Stimulated activated naive CD8-positive, alpha-beta T cell treated with anti-CD3 and anti-CD28 coated beads, Interleukin-15, Interleukin-2, amounts not matched to agents 100 ng/mL and 50 ng/mL, for 24 hours (primary cell): ENCODE data around the gene ALDH1A2.
"Not testable (repeated sequence)": the region's sequence is repeated elsewhere in the genome, so short reads cannot be mapped to it uniquely, and the experiment has no call there.

Experiments
- H3K27ac Mint-ChIP-seq: one replicate; pipeline ENCODE4 v1.8.0; 2021; ENCODE audit warnings: mild to moderate bottlenecking, mixed read lengths
- H3K27me3 Mint-ChIP-seq: one replicate; pipeline ENCODE4 v1.8.0; 2021; ENCODE audit warnings: mixed read lengths
- H3K36me3 Mint-ChIP-seq: one replicate; pipeline ENCODE4 v1.8.0; 2021; ENCODE audit warnings: low read depth, mixed read lengths
- H3K4me1 Mint-ChIP-seq: one replicate; pipeline ENCODE4 v1.8.0; 2021; ENCODE audit warnings: low read depth, mixed read lengths
- H3K4me3 Mint-ChIP-seq: one replicate; pipeline ENCODE4 v1.8.0; 2021; ENCODE audit warnings: mild to moderate bottlenecking, mixed read lengths
- H3K9me3 Mint-ChIP-seq: one replicate; pipeline ENCODE4 v1.8.0; 2021; ENCODE audit warnings: mixed read lengths

The ALDH1A2 gene

DNA sequence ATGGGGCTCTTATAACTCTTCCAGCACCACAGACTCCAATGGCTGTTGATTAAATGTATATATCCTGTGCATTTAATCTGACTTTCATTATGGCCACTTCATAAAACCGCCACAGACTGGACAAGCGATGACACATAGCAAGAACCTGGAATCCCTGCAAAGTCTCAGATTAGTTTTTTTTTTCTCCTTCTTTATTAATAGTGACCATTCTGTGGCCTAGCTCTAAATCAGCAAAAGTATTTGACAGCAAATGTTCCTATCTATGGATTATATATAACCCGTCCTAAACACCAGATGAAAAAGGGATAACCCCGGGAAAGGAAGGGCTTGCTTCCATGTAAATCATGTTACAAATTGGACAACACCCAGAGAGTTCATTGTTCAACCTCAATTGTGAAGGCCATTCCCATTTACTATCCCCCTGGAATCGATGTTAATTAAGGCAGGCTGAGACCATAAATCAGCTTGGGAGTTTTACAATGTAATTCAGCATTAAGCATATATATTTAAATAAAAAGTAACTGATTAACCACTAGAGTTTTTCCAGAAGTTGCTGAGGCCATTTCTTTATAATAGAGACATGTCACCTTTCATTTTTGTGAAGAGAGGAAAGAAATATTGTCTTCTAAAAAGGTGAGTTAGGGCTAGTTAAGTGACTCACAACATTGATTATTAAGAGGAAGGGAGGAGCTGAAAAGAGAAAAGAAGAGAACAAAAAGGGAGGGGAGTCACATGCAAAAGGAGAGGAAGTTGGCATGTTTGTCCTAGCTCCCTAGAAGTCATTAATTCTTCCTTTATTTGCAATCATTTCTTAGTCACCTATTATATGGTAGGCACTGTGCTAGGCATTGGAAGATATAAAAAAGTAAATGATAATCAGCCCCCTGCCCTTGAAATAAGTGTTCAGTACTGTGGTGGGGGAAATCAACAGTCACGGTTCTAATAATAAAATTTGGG, 26.2 kb downstream of the ALDH1A2 start:
- no peaks in the 10 kb centered on the region for H3K36me3 Mint-ChIP-seq
- H3K27ac Mint-ChIP-seq, result no peak overlapping the region
- no peaks in the 10 kb centered on the region for H3K4me1 Mint-ChIP-seq
- H3K27me3 Mint-ChIP-seq, result peaks cover 43% of the 10 kb centered on the region
- no peaks in the 10 kb centered on the region for H3K9me3 Mint-ChIP-seq
- H3K4me3 Mint-ChIP-seq, result no peak overlapping the region

DNA sequence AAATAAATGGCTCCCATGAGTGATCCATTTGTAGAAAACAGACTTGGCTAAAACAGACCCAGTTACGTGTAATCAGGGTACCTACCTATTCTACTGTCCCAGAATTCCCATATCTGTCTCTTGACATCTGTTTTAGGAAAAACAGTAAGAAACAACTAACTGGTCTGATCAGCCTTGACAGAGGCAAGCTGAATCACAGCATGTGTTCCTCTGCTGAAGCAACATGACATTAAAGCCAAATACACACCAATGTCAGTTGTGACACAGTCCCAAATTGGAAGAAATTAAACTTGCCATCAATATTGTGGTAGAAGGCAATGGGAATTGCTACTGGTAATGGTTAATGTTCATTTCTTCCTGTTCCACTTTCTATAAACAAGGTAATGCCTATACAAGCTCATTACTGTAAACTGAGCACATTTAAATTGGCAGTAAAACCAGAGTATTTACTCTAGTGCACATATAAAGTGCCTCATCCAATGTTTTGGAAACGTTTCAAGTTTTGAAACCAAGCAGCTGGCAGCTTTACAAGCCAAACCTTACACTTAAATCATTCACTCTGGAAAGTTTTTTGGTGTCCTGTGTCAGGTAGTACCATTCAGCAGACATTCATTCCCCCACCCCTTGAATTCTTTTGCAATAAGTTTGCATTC, 27.0 kb downstream of the ALDH1A2 start:
- Mint-ChIP-seq H3K27me3 (peaks cover 36% of the 10 kb centered on the region), H3K4me3 (no peak overlapping the region), H3K36me3 (no peaks in the 10 kb centered on the region), H3K27ac (no peak overlapping the region), H3K4me1 (no peaks in the 10 kb centered on the region), H3K9me3 (no peaks in the 10 kb centered on the region)

DNA sequence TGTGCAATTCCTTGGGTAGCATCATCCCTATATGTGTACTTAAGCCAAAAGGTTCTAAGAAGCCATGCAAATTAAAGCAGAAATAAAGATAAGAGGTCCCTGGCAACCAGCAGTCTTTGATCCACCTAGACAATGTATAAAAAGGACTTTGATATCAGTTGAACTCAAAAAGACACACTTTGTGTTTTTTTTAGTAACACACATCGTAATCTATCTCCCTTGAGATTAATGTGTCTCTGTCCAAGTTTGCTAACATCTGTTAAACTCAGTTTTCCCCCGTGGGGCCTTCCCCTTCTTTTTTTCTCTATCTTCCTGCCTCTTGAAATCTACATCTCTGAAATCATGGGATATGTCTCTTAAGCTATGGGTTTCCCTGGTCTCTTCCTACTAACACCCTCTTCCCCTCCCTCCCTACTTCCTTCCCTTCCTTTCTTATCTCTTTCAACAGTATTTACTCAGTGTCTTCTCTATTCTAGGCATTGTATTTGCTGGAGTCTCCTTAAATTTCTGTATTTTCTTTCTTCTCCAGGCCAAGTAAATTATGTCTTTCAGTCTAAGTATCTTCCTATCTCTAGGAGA, 27.7 kb downstream of the ALDH1A2 start:
- H3K9me3 Mint-ChIP-seq, result no peaks in the 10 kb centered on the region
- no peaks in the 10 kb centered on the region for H3K4me1 Mint-ChIP-seq
- no peak overlapping the region for H3K27ac Mint-ChIP-seq
- no peak overlapping the region for H3K4me3 Mint-ChIP-seq
- H3K27me3 Mint-ChIP-seq, result peaks cover 33% of the 10 kb centered on the region
- no peaks in the 10 kb centered on the region for H3K36me3 Mint-ChIP-seq

DNA sequence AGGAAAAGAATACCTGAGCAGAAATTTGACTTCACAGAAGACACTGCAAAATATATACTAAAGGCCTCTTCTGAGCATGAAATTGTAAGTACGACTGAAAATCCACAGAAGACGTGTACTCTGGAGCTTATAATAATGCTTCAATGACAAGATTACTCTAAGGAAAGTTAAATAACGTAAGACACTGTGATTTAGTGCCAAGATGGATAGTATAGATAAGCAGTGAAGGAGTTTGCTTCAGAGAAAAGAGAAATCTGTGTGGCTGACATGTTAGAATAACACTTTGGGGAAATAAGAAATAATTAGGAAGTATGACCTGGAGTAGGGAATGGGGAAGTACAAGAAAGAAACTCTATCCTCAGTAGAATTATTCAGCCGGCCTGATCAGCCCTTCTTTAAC, 28.9 kb downstream of the ALDH1A2 start:
- peaks cover 28% of the 10 kb centered on the region for H3K27me3 Mint-ChIP-seq
- H3K27ac Mint-ChIP-seq, result no peak overlapping the region
- H3K9me3 Mint-ChIP-seq, result no peaks in the 10 kb centered on the region
- no peaks in the 10 kb centered on the region for H3K36me3 Mint-ChIP-seq
- no peak overlapping the region for H3K4me3 Mint-ChIP-seq
- H3K4me1 Mint-ChIP-seq, result no peaks in the 10 kb centered on the region

DNA sequence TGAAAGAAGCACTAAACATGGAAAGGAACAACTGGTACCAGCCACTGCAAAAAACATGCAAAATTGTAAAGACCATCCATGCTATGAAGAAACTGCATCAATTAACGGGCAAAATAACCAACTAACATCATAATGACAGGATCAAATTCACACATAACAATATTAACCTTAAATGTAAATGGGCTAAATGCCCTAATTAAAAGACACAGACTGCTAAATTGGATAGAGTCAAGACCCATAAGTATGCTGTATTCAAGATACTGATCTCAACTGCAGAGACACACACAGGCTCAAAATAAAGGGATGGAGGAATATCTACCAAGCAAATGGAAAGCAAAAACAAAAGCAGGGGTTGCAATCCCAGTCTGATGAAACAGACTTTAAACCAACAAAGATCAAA, 37.1 kb downstream of the ALDH1A2 start:
- Mint-ChIP-seq H3K27me3 (peaks cover 20% of the 10 kb centered on the region), H3K9me3 (peaks cover 32% of the 10 kb centered on the region)
- H3K4me3 Mint-ChIP-seq, H3K36me3 Mint-ChIP-seq, H3K4me1 Mint-ChIP-seq, H3K27ac Mint-ChIP-seq: not testable (repeated sequence)

DNA sequence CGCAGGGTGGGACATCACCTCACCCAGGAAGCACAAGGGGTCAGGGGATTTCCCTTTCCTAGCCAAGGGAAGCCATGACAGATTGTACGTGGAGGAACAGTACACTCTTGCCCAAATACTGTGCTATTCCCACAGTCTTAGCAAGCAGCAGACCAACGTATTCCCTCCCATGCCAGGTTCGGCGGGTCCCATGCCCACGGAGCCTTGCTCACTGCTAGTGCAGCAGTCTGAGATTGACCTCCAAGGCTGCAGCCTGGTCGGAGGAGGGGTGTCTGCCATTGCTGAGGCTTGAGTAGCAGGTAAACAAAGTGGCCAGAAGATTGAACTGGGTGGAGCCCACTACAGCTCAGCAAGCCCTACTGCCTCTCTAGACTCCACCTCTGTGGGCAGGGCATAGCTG, 39.0 kb downstream of the ALDH1A2 start:
- peaks cover 29% of the 10 kb centered on the region for H3K27me3 Mint-ChIP-seq

DNA sequence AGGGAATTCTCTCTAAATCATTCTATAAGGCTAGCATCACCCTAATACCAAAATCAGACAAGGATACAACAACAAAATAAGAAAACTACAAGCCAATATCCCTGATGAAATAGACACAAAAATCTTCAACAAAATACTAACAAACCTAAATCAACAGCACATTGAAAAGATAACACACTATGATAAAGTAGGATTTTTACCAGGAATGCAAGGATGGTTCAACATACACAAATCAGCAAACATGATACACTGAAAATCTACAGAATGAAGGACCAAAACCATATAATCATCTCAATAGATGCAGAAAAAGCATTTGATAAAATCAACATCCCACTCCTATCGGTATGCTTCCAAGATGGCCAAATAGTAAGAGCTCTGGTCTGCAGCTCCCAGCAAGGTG, 39.5 kb downstream of the ALDH1A2 start:
- Mint-ChIP-seq H3K27me3 (peaks cover 32% of the 10 kb centered on the region), H3K4me3 (no peak overlapping the region), H3K27ac (no peak overlapping the region), H3K4me1 (no peaks in the 10 kb centered on the region), H3K36me3 (peaks cover 4% of the 10 kb centered on the region), H3K9me3 (peaks cover 43% of the 10 kb centered on the region)

More for the DNA sequence above, 39.0 kb downstream of the ALDH1A2 start:
- Mint-ChIP-seq H3K36me3 (peaks cover 4% of the 10 kb centered on the region), H3K27ac (no peak overlapping the region), H3K4me1 (no peaks in the 10 kb centered on the region), H3K4me3 (no peak overlapping the region), H3K9me3 (peaks cover 43% of the 10 kb centered on the region)

DNA sequence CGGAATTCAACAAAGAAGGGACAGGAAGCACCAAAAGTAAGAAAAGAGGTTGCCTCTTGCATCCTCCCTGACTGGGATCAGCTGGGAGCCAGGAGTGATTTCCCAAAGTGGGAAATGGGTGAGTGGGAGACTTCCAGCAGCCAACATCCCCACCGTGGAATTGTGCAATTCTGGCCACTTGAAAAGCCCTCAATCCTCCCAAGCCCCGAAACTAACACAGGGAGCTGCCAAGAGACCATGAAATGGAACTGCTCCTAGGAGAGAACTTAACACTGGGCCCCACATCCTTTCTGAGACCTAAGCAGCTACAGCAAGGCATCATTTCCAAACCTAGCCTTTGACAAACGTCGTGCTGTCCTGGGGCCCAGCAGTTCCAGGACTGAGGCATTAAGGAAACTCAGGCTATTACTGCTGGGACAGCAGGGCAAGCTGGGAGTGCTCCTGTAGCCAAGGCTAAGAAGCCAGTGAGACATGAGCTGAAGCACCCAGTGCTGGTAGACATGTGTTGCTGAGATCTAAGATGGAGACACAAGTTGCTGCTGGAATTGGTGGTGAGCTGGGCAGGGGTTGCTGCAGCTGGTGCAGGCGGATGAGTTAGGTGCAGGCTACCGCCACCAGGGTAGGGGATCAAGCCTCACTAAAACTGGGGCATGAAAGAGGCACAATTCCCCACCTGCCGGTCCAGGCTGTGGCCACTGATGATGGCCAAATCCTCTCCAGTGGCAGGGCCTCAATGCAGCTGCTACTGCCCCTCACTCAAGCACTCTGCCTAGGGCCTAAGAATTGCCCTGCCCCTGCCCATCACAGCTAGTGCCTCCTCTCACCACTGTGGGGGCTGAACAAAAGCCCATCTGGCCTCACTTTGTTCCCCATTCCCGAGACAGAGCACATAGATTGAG, 43.9 kb downstream of the ALDH1A2 start:
- Mint-ChIP-seq H3K27me3 (peaks cover 26% of the 10 kb centered on the region), H3K36me3 (peaks cover 4% of the 10 kb centered on the region), H3K9me3 (peaks cover 31% of the 10 kb centered on the region), H3K4me1 (no peaks in the 10 kb centered on the region), H3K4me3 (no peak overlapping the region), H3K27ac (no peak overlapping the region)

DNA sequence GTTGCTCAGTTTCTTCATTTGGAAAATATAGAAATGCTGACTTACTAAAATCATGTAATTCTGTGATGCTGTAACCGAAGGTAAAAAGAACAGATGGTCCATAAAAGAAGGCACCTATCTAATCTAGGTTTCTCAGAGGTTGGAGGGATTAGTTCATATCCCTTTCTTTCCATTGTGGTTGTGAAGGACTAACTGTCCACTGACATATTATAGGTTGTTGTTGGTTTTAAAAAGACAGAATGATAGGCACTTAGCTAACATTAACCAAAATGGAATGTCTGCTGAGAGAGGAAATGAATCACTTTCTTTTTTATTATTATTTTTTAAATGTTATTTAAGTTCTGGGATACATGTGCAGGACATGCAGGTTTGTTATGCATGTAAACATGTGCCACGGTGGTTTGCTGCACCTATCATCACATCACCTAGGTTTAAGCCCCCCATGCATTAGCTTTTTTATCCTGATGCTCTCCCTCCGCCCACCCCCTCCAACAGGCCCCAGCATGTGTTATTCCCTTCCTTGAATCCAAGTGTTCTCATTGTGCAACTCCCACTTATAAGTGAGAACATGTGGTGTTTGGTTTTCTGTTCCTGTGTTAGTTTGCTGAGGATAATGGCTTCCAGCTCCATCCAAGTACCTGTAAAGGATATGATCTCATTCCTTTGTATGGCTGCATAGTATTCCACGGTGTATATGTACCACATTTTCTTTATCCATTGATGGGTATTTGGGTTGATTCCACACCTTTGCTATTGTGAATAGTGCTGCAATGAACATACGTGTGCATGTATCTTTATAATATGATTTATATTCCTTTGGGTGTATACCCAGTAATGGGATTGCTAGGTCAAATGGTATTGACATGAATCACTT, 45.8 kb downstream of the ALDH1A2 start:
- peaks cover 36% of the 10 kb centered on the region for H3K27me3 Mint-ChIP-seq
- H3K4me3 Mint-ChIP-seq, result no peak overlapping the region
- H3K9me3 Mint-ChIP-seq, result peaks cover 16% of the 10 kb centered on the region
- no peaks in the 10 kb centered on the region for H3K4me1 Mint-ChIP-seq
- no peak overlapping the region for H3K27ac Mint-ChIP-seq
- H3K36me3 Mint-ChIP-seq, result peaks cover 4% of the 10 kb centered on the region

DNA sequence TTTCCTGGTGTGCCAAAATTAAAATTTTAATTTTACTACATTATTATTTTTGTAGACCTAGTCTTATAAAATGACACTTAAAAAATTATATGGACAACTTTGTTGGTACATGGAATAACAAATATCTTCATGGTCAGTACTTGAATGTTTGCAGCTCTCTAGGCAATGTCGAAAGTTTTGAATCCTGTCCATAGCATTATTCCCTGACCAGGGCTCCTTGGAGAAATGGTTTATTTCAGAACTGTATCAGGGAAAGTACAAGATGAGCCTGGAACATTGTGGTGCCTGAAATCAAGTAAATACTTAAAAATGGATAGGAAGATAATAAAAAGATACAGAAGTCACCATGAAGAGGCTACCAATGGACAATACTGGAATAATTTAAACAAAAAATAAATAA, 47.6 kb downstream of the ALDH1A2 start:
- H3K4me1 Mint-ChIP-seq, result no peaks in the 10 kb centered on the region
- H3K27me3 Mint-ChIP-seq, result peaks cover 46% of the 10 kb centered on the region
- no peak overlapping the region for H3K4me3 Mint-ChIP-seq
- H3K9me3 Mint-ChIP-seq, result peaks cover 6% of the 10 kb centered on the region
- no peak overlapping the region for H3K27ac Mint-ChIP-seq
- H3K36me3 Mint-ChIP-seq, result no peaks in the 10 kb centered on the region

DNA sequence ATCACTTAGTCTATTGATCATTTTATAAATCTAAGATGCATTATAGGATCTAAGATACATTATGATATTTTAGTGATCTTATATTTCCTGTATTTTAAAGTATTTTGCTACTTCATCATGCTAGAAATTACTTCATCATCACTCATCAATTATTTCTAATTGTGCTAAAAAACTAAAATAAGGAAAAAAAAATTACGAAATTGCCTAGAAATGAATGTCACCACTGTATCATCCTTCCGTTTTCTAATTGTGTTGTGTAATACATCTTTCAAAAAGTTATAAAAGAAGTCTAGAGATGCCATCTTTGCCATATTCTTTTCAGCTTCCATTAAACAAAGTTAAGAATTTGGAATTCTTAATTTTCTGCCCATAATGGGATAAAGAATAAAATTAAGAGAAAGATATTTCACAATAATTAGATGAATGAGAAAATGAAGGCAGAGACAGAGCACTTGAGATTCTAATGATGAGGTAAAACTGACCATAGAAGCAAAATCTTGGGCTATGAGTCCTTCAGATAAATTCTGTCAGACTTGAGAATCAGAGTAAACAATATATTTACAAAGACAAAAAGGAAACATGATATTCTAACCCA, 48.8 kb downstream of the ALDH1A2 start:
- Mint-ChIP-seq H3K4me3 (no peak overlapping the region), H3K27me3 (peaks cover 46% of the 10 kb centered on the region), H3K4me1 (no peaks in the 10 kb centered on the region), H3K27ac (no peak overlapping the region), H3K36me3 (no peaks in the 10 kb centered on the region), H3K9me3 (no peaks in the 10 kb centered on the region)

DNA sequence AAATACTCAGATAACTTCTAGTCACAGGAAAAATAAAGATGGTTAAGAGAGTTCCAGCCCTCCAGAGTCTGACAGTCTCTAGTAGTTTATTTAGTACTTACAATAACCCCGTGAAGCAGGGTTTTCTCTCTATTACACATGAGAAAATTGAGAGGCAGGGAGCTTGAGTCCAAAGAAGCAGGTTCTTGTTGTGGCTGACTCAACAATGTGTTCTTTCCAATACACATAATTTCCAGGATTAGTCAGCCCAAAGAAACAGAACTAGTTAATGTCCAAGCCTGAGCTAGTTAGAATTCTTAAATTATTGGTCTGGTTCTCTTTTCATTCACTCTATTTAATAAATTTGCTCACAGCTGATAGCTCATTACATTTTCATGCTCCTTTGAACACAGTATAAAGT, 49.9 kb downstream of the ALDH1A2 start:
- no peak overlapping the region for H3K4me3 Mint-ChIP-seq
- no peak overlapping the region for H3K27ac Mint-ChIP-seq
- H3K27me3 Mint-ChIP-seq, result peaks cover 46% of the 10 kb centered on the region

DNA sequence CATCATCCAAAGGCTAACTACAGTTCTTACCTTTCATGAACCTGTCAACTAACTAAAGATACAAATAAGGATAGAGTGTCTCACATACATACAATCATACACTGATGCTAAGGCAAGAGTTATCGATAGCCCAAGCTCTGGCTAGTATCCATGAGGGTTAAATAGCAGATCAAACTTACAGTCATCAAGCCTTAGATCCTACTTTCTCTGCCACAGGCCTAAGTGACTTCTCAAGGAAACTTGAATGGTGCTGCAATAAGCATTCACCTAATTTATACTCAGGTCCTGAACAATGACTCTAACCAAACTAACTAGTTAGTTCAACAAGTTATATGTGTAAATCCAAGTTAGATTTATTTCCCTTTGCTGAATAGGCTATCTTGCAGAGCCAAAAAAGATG, 51.0 kb downstream of the ALDH1A2 start:
- no peaks in the 10 kb centered on the region for H3K9me3 Mint-ChIP-seq
- H3K27ac Mint-ChIP-seq, result no peak overlapping the region
- peaks cover 54% of the 10 kb centered on the region for H3K27me3 Mint-ChIP-seq
- H3K4me3 Mint-ChIP-seq, result no peak overlapping the region
- H3K4me1 Mint-ChIP-seq, result no peaks in the 10 kb centered on the region
- no peaks in the 10 kb centered on the region for H3K36me3 Mint-ChIP-seq

More for the DNA sequence above, 49.9 kb downstream of the ALDH1A2 start:
- H3K9me3 Mint-ChIP-seq, result no peaks in the 10 kb centered on the region
- no peaks in the 10 kb centered on the region for H3K4me1 Mint-ChIP-seq
- H3K36me3 Mint-ChIP-seq, result no peaks in the 10 kb centered on the region
